Suprapubic skin (tissue), 4 donors: ENCODE results near the gene YPEL5. TPM values are rescaled to one million over a fixed set of nuclear protein-coding genes. Genes with fewer than 3 reads are reported as not detected.

ENCODE experiments used
- DNase-seq, 2 donors: peaks; one replicate each; pipeline ENCODE4 v3.0.0-alpha.2; 2019; ENCODE audit warnings: low spot score in 2 of 2
- H3K27ac ChIP-seq: fragments of 200-600 bp; sonication (generic); one replicate; pipeline ENCODE4 v1.5.1; 2019
- H3K27me3 ChIP-seq: fragments of 200-600 bp; sonication (generic); one replicate; pipeline ENCODE4 v1.5.1; 2019
- H3K36me3 ChIP-seq: fragments of 200-600 bp; sonication (generic); one replicate; pipeline ENCODE4 v1.5.1; 2019
- H3K4me1 ChIP-seq: fragments of 200-600 bp; sonication (generic); one replicate; pipeline ENCODE4 v1.5.1; 2019
- H3K4me3 ChIP-seq: fragments of 200-600 bp; sonication (generic); one replicate; pipeline ENCODE4 v1.5.1; 2019; ENCODE audit warnings: mild to moderate bottlenecking
- H3K9me3 ChIP-seq: fragments of 200-600 bp; sonication (generic); one replicate; pipeline ENCODE4 v1.5.1; 2019
- EP300 ChIP-seq: sonication (generic); formaldehyde crosslinking; IDR thresholded peaks from one replicate; pipeline ENCODE4 v1.6.1; 2017; ENCODE audit warnings: antibody characterized with exemption
- POLR2A ChIP-seq, 2 donors: fragments of 450-650 bp; IDR thresholded peaks; one replicate each; pipeline ENCODE4 v1.6.1; 2017; ENCODE audit warnings: antibody characterized with exemption in 2 of 2, mild to moderate bottlenecking in 2 of 2, moderate library complexity in 2 of 2
- POLR2AphosphoS5 ChIP-seq, 3 donors: sonication (generic); formaldehyde crosslinking; IDR thresholded peaks; one replicate each; pipeline ENCODE4 v1.6.1; 2017; ENCODE audit warnings: antibody characterized with exemption in 3 of 3
- WGBS: methylation state at CpG from one replicate; pipeline ENCODE4 v1.1.5; 2018; 5-methylcytosine and 5-hydroxymethylcytosine counted together
- total RNA-seq, 4 donors: library from RNA; depleted of rRNA; stranded (reverse); fragments of >200 nt; gene quantifications; one replicate each; pipeline ENCODE4 v1.1.0, GENCODE V29; 2016
- TF ChIP-seq, protein P1 (sequence below), 2 donors: fragments of 200-600 bp in 1 of 2; fragments of 450-650 bp in 1 of 2; sonication (generic) in 1 of 2; IDR thresholded peaks; one replicate each; pipeline ENCODE4 v1.5.1; 2016 to 2019; ENCODE audit warnings: antibody characterized with exemption in 2 of 2, mild to moderate bottlenecking in 1 of 2, moderate library complexity in 1 of 2

Gene YPEL5
- total RNA-seq, 4 donors from 2014 or later, result 102 to 129 (median 109) TPM

DNA sequence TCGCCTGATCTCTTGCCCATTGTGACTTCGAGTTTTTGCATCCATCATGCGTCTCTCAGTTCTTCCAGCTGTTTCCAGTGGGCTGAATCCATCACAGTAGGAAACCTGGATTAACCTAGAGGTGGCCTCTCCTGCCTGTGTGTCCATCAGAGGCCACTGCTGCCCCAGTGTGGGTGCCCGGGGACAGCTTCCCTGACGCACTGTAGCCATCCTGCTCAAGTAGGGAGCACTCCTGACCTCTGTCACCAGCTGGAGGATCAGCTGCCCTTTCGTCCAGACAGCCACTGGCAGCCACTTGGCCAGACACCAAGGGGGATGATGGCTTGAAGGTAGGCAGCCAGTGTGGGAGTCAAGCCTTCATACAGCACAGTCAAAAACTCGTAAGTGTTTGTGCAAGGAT is 47.6 kb downstream of the YPEL5 start:
- H3K27me3 ChIP-seq, result peaks cover 3% of the 10 kb centered on the region
- WGBS, result 92% methylated on average over 7 of the region's 7 CpGs
- no peaks in the 10 kb centered on the region for H3K36me3 ChIP-seq
- no peak for TF ChIP-seq POLR2AphosphoS5 (IDR thresholded peaks at IDR 0.05)
- no peak for TF ChIP-seq EP300
- TF ChIP-seq, protein P1, sequence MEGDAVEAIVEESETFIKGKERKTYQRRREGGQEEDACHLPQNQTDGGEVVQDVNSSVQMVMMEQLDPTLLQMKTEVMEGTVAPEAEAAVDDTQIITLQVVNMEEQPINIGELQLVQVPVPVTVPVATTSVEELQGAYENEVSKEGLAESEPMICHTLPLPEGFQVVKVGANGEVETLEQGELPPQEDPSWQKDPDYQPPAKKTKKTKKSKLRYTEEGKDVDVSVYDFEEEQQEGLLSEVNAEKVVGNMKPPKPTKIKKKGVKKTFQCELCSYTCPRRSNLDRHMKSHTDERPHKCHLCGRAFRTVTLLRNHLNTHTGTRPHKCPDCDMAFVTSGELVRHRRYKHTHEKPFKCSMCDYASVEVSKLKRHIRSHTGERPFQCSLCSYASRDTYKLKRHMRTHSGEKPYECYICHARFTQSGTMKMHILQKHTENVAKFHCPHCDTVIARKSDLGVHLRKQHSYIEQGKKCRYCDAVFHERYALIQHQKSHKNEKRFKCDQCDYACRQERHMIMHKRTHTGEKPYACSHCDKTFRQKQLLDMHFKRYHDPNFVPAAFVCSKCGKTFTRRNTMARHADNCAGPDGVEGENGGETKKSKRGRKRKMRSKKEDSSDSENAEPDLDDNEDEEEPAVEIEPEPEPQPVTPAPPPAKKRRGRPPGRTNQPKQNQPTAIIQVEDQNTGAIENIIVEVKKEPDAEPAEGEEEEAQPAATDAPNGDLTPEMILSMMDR (IDR thresholded peaks at IDR 0.05), result no peak
- no peak for TF ChIP-seq POLR2A (IDR thresholded peaks at IDR 0.05)
- H3K4me1 ChIP-seq, result no peaks in the 10 kb centered on the region
- H3K9me3 ChIP-seq, result no peaks in the 10 kb centered on the region
- DNase-seq, result no peak
- no peak overlapping the region for H3K4me3 ChIP-seq
- no peak overlapping the region for H3K27ac ChIP-seq

DNA sequence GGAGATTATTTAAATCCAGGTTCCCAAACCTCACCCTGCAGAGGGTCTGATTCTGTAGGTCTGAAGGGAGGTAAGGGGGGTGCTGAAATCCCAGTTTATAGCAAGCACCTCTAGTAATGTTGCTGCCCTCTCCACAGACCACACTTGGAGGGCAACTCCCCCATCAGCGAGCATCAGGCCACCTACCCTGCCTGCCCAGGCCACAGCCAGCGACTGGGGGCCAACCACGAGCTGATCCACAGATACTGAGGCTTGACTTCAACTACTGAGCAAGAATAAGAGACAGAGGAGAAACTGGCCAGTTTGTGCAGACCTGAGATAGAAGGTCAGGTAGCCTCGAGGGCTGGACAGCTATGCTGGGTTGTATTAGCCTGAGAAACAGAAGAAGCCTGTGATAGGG is 48.2 kb downstream of the YPEL5 start:
- 81% methylated on average over 4 of the region's 4 CpGs for WGBS
- no peaks in the 10 kb centered on the region for H3K4me1 ChIP-seq
- no peak for DNase-seq

DNA sequence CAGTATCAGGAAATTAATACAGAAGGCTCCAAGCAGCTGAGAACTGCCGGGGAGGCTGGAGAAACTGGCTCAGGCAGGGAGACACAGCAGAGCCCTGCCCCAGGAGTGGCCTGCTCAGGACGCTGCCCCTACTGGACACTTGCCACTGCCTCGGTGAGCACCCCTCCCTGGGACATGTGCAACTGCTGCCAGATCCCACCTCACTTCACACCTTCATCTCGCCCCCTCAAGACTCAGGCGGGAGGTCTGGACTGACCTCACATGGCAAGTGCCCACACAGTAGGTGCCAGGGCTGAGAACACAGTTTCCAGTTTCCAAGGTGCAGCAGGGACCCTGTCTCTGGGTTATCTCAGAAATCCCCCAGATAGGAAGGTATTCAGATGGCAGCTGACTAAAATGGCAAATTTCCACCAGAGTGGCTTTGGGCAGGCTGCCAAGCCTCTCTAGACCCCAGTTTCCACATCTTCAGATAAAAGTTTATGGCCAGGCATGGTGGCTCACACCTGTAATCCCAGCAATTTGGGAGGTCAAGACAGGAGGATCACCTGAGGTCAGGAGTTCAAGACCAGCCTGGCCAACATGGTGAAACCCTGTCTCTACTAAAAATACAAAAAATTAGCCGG is 50.9 kb downstream of the YPEL5 start:
- peak in 1 of 2 donors; percentile 34 for DNase-seq
- peaks cover 3% of the 10 kb centered on the region for H3K27me3 ChIP-seq
- TF ChIP-seq, protein P1 (IDR thresholded peaks at IDR 0.05), result no peak
- TF ChIP-seq POLR2AphosphoS5 (IDR thresholded peaks at IDR 0.05), result no peak
- no peak for TF ChIP-seq EP300
- TF ChIP-seq POLR2A (IDR thresholded peaks at IDR 0.05), result no peak

More for the DNA sequence above, 48.2 kb downstream of the YPEL5 start:
- H3K27ac ChIP-seq, result no peak overlapping the region
- no peaks in the 10 kb centered on the region for H3K9me3 ChIP-seq
- TF ChIP-seq, protein P1 (IDR thresholded peaks at IDR 0.05), result no peak
- TF ChIP-seq EP300 (no peak), POLR2A (IDR thresholded peaks at IDR 0.05) (no peak), POLR2AphosphoS5 (IDR thresholded peaks at IDR 0.05) (no peak)
- peaks cover 3% of the 10 kb centered on the region for H3K27me3 ChIP-seq
- H3K36me3 ChIP-seq, result no peaks in the 10 kb centered on the region
- H3K4me3 ChIP-seq, result no peak overlapping the region

DNA sequence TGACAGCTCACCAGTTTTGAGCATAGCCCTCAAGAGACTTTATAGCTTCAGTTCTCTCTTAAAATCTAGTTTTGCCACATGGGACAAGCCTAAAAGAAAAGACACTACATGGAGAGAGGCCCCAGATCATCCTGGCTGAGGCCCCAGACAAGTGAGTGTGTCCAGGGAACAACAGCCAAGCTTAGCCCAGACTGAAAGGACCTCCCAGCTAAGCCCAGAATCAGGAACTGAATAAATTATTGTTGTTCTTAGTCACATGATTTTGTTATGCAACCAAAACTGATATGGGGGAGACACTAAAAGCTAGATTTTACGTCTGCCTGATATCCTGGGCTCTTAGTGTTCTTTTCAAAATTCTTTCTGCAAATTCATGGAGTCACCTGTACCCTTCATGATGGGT is 55.2 kb downstream of the YPEL5 start:
- TF ChIP-seq EP300 (no peak), POLR2AphosphoS5 (IDR thresholded peaks at IDR 0.05) (no peak), POLR2A (IDR thresholded peaks at IDR 0.05) (no peak)
- TF ChIP-seq, protein P1 (IDR thresholded peaks at IDR 0.05), result no peak

More for the DNA sequence above, 50.9 kb downstream of the YPEL5 start:
- Histone ChIP-seq H3K4me3 (no peak overlapping the region), H3K9me3 (no peaks in the 10 kb centered on the region), H3K27ac (no peak overlapping the region), H3K36me3 (no peaks in the 10 kb centered on the region), H3K4me1 (no peaks in the 10 kb centered on the region)
- 48% methylated on average over 4 of the region's 6 CpGs for WGBS

DNA sequence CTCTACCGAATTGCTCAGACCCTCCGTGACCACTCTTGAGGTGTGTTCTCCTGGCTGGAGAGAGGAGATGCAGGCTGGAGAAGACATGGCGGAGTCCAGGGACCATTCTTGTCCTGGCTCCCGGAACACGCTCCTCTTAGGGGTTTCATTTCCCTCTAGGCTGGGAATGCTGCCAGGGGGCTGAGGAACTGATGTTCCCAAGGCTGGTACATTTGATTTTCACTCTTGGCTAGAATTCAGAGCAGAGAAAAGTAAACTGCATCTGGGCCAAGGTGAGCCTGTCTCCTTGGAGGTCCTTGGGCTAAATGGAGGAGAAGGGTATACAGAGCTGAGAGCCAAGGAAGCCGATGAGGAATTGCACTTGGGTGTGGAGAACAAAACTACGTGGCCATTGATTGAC is 56.3 kb downstream of the YPEL5 start:
- TF ChIP-seq POLR2A (IDR thresholded peaks at IDR 0.05) (no peak), EP300 (no peak), POLR2AphosphoS5 (IDR thresholded peaks at IDR 0.05) (no peak)
- TF ChIP-seq, protein P1 (IDR thresholded peaks at IDR 0.05), result no peak
- Histone ChIP-seq H3K4me1 (no peaks in the 10 kb centered on the region), H3K27me3 (no peaks in the 10 kb centered on the region), H3K9me3 (no peaks in the 10 kb centered on the region), H3K27ac (no peak overlapping the region), H3K36me3 (no peaks in the 10 kb centered on the region), H3K4me3 (no peak overlapping the region)
- 88% methylated on average over 7 of the region's 7 CpGs for WGBS
- peak in 1 of 2 donors; percentile 44 for DNase-seq

More for the DNA sequence above, 55.2 kb downstream of the YPEL5 start:
- 36% methylated on average over 1 of the region's 1 CpG for WGBS
- H3K36me3 ChIP-seq, result no peaks in the 10 kb centered on the region
- peak in 1 of 2 donors; percentile 55 for DNase-seq
- H3K4me1 ChIP-seq, result no peaks in the 10 kb centered on the region
- H3K4me3 ChIP-seq, result no peak overlapping the region
- no peaks in the 10 kb centered on the region for H3K27me3 ChIP-seq
- no peak overlapping the region for H3K27ac ChIP-seq
- H3K9me3 ChIP-seq, result no peaks in the 10 kb centered on the region
